GM19239 (cell line): ENCODE measurements around the gene CAPN11.
"Not testable (repeated sequence)": the region's sequence is repeated elsewhere in the genome, so short reads cannot be mapped to it uniquely, and the experiment has no call there.

Experiments used
- DNase-seq: peaks from one replicate; pipeline ENCODE4 v3.0.0; 2011; ENCODE audit warnings: low spot score; ENCODE audit not compliant: insufficient read length
- FAIRE-seq: peaks from 2 replicates; lab custom pipeline; 2011; peaks lifted over from hg19 to GRCh38; lab: Jason Lieb, UNC

CAPN11 gene

DNA sequence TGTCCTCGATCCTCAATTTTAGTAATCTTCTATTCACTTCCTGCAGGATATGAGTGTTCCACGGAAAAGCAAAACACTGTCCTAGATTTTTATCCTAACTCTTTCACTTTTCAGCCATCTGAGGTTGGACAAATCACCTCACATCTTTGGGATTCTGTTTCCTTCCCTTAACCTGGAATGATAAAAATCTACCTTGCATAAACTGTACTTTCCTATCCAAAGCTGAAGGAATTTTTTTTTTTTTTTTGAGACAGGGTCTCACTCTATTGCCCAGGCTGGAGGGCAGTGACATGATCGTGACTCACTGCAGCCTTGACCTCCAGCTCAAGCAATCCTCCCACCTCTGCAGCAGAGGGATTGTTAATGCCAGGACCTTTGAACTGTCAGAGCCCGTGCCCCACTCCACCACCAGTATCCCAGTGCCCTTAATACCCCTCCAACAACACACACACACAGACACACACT lies 20.5 kb downstream of the CAPN11 start:
- DNase-seq (no peak), FAIRE-seq (no peak)

DNA sequence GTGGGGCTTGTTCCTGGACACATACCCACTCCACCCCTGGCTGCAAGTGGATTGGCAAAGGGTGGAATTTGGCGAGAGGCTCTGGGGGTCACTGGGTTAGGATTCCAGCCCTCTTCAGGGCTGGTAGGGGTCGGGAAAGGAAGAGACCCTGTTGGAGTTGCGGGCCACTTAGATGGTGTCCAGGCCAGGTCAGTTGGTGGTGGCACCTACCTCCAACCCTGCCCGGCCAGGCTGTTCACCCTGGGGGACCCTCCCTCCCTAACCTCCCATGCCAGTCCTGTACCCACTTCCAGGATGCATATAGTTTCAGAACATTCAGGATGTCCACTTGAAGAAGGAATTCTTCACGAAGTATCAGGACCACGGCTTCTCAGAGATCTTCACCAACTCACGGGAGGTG lies 21.0 kb downstream of the CAPN11 start:
- FAIRE-seq (no peak), DNase-seq (no peak)

DNA sequence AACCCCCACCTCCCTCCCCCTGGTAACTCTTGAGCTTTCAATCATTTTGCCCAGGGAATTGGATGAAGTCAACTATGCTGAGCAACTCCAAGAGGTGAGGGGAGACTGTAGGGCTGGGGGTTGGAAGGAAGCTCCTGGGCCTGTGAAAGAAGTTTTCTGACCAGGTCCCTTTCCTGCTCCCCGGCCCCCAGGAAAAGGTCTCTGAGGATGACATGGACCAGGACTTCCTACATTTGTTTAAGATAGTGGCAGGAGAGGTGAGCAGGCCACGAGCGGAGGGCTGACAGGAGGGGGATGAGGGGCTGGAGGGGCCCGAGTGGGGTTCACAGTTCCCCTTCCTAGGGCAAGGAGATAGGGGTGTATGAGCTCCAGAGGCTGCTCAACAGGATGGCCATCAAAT lies 21.8 kb downstream of the CAPN11 start:
- DNase-seq (no peak), FAIRE-seq (no peak)

DNA sequence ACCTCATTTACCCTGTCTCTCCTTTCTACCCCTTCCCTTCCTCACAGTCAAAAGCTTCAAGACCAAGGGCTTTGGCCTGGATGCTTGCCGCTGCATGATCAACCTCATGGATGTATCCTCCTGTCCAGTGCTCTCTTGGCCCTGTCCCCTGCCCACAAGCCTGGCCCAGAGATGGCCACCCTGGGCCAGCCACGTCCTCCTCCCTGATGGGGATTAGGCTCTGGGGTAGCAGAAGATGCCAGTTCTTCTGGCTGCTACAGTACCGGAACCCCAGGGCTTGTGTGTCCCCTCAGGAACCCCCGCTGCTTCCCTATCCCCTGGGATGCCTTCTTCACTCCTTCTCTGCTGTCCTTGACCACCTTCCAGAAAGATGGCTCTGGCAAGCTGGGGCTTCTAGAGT lies 22.3 kb downstream of the CAPN11 start:
- no peak for DNase-seq
- FAIRE-seq = no peak

DNA sequence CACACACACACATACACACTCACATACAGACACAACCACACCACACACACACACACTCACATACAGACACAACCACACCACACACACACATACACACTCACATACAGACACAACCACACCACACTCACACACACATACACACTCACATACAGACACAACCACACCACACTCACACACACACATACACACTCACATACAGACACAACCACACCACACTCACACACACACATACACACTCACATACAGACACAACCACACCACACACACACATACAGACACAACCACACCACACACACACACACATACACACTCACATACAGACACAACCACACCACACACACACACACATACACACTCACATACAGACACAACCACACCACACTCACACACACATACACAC lies 23.2 kb downstream of the CAPN11 start:
- FAIRE-seq, DNase-seq: not testable (repeated sequence)

DNA sequence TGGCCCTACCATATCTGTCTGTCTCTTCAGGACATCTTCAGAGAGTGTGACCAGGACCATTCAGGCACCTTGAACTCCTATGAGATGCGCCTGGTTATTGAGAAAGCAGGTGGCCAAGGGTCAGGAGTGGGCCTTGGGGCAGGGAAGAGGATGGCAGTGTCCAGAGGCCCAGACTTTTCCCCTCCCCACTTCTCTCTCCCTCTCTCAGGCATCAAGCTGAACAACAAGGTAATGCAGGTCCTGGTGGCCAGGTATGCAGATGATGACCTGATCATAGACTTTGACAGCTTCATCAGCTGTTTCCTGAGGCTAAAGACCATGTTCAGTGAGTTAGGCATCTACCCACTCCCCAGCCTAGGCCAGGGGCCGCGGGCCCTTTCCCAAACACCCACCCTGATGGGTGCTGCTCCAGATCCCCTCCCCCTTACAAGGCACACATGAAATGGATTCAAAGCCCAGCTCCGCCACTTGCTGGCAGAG lies 24.3 kb downstream of the CAPN11 start:
- no peak for DNase-seq
- no peak for FAIRE-seq

DNA sequence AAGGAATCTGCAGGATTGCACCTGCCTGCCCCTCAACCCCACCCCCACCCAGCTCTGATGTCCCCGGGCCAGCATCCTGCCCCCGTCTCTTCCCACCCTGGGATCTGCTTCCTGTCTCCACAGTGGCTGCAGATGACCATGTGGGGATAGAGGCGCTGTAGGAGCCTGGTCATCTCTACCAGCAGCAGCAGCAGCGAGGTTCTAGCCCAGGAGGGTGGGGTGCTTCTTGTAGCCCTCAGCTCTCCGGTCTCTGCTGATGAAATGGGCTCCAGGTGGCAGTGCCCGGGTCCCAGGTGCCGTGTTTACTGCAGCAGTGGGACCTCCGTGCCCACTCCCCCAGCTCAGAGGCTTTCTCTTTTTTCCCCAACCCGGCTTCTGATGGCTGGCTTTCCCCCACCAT lies 25.2 kb downstream of the CAPN11 start:
- no peak for FAIRE-seq
- no peak for DNase-seq

DNA sequence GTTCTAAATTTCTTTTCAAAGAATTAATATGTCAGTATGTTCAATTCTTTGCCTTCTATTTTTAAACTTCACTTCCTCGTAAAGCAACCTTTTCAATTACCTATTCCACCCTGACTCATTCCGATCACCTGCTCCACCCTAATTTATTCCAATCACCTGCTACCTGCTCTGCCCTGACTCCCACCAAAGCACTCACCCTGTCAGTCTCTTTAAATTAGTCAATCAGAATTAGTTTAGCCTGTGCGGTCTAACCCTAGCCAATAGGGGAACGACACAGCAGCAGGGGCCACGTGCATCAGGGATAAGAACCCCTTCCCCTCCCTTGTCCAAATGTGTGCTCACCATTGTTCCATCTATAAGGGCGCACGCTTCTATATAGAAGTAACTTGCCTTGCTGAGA lies 26.7 kb downstream of the CAPN11 start:
- not testable (repeated sequence) for DNase-seq, FAIRE-seq

DNA sequence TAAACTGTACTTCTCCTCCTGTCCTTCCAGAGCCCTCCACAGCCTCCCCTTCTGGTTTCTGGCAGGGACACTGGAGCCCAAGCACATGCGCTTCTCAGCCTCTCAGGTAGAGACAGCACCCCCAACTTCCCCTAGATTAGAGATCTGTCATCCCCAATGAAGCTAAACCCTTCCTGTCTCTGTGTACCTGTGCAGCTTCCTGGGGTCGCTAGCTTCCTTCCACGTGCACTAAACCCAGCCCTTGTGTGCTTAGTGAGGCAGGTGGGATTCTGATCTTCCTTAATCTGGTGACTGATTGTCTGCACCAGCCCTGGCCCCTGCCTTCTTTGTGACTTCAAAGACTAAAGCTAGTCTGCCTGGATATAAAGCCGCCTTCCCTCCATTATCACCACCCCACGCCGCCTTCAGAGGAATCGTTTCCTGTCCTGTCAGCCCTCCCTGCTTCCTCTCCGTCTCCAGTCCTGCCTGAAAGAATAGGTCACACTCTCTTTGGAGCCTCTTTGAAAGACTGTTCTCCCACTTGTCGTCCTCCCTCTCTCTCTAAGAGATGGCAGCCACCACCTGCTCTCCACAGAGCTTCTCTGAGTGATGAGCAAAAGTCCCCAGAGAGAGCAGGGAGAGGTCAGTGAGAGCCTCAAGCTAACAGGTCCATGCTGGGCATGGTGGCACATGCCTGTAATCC lies 27.5 kb downstream of the CAPN11 start:
- no peak for FAIRE-seq
- no peak for DNase-seq

DNA sequence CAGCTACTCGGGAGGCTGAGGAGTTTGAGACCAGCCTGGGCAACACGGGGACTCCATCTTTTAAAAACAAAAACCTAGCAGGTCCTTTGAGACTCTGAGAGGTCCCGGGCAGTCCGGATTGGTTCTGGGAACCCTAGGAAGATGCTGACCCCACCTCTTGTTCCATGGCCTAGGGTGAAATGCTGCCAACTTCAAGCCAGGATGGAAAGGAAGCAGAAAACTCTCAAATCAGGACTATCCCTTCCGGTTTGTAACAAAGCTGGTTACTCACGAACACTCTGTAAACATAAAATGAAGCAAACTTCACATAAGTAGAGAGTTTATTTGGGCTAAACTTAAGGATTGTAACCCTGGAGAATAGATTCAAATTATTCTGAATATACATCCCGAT lies 28.0 kb downstream of the CAPN11 start:
- FAIRE-seq = no peak
- DNase-seq = no peak

DNA sequence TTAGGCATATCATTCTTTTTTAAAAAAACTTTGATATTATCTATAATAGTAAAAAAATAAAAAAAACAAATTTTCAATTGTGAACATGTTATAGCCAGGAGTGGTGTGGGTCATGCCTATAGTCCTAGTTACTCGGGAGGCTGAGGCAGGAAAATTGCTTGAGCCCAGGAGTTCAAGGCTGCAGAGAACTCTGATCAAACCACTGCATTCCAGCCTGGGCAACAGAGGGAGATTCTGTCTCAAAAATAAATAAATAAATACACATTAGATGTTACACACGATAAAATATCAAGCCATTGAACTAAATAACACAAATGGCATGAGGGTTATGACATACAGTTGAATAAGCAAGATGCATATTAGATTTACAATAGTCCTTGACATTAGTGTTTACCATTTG lies 30.2 kb downstream of the CAPN11 start:
- no peak for FAIRE-seq
- DNase-seq = no peak

DNA sequence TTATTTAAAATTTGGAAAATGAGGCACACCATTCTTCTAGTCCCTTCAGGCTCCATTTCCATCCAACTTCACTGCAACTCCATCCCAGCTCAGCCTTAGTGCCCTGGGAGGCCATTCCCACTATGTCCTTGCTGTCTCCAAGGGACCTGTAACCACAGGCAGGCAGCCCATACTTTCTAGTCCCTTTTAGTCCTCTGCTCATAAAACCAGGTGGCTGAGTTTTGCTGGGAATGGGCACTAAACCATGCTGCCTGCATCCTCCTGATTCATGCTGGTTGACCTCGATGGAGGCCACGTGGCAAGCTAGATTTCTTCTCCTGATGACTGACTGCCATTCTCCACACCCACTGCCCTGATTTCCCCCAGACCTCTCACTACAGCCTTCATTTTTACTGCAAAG lies 30.6 kb downstream of the CAPN11 start:
- DNase-seq = no peak
- no peak for FAIRE-seq

DNA sequence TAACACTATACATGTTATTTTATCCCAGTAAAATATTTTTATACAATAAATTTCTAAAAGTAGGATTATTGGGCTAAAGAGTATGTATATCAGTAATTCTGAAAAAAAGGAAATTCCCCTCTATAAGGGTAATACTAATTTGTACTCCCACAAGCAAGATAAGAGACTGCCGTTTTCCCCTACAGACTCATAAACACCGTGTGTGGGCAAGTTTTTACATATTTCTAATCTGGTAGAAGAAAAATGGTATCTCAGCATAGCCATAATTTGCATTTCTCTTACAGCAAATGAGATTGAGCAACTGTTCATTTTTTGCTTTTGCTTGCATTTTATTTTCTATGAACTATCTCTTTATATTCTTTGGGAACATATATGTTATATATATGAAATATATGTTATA lies 32.1 kb downstream of the CAPN11 start:
- DNase-seq (no peak), FAIRE-seq (no peak)

DNA sequence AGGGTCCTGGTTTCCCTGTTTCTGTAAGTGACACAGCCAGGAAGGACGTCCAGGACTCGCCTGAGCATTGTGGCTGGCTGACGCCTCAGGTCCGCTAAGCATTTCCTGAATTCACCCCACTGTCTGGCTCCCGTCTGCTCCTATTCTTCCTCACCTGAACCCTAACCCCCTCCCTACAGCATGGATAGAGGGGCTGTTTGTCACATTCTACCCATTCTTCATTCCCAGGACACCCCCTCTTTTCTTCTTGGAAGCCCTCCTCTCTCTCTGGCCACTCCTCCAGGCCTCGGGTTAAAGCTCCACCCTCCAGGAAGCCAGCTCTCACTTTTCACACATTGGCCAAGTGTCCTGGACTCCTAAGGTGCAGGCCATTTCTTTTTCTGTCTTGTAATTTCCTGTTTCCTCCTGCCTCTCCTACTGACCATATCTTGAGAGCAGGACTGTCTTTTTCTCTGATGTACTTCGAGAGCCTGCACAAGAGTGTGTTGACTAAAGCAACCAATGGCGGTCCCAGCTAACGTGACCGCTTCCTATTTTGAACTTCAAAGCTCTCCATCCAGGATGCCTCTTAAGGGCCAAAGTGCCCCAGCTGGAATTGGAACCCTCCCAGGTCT lies 33.9 kb downstream of the CAPN11 start:
- DNase-seq = no peak
- no peak for FAIRE-seq

DNA sequence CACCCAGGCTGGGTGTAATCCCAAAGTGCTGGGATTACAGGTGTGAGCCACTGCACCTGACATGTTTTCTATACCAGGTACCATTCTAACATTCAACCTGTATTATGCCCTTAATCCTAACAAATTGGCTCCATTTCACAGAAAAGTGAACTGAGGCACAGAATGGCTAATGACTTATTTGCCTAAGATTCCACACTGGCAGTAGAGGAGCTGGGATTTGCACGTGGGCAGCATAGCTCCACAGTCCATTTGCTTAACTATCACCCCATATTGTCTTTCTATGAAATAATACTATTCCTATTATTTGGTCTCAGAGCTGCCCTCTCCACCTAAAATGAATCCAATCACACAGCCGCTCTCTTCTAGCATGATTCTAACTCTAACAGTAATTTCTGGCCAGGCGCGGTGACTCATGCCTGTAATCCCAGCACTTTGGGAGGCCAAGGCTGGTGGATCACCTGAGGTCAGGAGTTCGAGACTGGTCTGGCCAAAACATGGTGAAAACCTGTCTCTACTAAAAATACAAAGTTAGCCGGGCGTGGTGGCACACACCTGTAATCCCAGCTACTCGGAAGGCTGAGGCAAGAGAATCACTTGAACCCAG lies 34.8 kb downstream of the CAPN11 start:
- no peak for DNase-seq
- FAIRE-seq = no peak

DNA sequence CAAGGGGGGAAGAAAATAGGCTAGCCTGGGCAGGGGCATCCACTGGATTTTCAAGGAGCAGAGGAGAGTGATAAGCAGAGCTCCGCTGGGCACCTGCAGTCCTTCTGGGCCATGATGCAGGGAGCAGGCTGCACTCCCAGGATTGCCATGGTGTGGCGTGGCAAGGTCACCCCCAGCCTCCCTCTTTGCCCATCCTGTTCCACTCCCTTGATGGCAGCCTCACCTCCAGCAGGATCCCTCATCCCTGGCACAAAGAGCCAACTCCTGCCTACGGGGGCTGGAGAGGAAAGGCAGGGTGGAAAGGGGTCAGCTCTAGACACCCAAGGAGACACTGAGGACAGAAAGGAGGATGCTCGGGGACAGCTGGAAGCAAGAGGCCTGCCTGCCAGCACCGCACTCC lies 35.7 kb downstream of the CAPN11 start:
- DNase-seq = no peak
- no peak for FAIRE-seq

DNA sequence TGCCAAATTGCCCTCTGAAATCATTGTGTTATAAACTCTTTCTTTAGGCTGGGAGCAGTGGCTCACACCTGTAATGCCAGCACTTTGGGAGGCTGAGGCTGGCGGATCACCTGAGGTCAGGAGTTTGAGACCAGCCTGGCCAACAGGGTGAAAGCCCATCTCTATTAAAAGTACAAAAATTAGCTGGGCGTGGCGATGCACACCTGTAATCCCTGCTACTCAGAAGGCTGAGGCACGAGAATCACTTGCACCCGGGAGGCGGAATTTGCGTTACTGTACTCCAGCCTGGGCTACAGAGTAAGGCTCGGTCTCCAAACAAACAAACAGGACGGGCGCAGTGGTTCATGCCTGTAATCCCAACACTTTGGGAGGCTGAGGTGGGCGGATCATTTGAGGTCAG lies 37.7 kb downstream of the CAPN11 start:
- not testable (repeated sequence) for DNase-seq, FAIRE-seq

DNA sequence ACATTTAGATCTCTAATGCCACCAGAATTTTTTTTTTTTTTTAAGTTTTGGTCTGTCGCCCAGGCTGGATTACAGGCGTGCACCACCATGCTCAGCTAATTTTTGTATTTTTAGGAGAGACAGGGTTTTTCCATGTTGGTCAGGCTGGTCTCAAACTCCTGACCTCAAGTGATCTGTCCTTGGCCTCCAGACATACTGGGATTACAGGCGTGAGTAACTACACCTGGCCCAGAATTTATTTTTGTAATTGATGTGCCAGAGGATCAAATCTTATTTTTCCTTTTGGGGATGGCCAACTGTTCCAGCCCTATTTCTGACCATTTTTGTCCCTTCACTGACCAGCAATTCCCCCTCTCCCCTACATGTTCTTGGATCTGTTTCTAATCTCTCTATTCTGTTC lies 40.1 kb downstream of the CAPN11 start:
- DNase-seq = no peak
- no peak for FAIRE-seq

DNA sequence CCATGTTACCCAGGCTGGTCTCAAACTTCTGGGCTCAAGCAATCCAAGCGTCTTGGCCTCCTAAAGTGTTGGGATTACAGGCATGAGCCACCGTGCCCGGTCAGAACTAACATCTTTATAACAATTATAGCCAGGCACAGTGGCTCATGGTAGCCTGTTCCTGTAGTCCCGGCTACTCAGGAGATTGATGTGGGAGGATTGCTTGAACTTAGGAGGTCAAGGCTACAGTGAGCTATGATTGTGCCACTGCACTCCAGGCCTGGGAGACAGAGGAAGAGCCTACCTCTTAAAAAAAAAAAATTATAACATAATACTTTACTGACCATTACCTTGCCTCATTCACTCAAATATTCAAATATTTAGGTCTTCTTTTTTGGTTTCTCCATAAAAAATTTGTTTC lies 41.3 kb downstream of the CAPN11 start:
- DNase-seq (no peak), FAIRE-seq (no peak)

DNA sequence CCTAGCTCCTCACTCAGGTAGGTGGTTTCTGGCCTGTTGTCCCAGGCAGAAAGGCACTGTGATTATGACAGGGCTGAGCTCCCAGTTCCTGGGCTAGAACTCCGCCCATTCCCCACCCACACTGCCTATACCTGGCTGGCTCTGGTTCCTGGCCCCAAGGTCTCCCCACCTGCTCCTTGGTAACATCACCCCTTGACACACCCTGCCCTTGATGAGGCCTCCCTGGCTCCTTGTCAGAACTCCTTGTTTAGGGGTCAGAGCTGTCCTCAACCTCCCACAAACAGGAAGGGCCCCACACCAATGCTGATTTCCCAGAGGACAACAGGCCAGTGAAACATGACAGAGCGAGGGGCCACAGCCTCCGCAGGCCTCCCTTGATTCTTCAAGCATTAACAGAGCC lies 42.6 kb downstream of the CAPN11 start:
- DNase-seq = no peak
- no peak for FAIRE-seq

DNA sequence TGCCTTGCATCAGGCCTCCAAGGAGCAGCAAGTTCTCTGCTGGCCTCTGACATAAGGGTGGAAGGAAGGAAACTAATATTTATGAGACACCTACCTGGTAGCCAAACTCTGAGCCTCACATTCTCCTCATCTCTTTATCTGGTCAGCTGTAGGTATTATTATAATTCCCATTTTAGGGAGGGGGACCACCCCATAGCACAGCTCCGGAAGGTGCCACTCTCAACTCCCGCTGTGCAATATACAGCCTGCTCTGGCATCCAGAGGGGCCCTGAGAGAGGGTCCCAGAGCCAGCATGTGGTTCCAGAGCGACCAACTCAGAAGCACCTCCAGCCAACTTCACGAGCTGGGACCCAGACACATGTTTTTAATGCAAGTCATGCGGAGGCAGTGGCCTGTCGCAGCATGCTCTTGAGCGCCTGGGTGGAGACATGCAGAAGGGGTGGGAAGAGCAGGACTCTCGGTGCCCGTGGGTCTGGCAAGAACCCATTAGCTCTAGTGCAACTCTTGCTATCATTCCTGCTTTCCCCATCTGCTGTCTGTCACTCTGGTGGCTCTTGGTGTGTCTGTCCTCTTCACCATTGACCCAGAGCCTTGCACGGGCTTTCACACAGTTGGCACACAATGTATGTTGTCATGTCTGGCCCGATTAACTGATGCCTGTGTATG lies 43.2 kb downstream of the CAPN11 start:
- FAIRE-seq = no peak
- no peak for DNase-seq
